Fibroblast of mammary gland (primary cell): ENCODE measurements around the gene KY.

Experiments
- DNase-seq: peaks from one replicate; pipeline ENCODE4 v3.0.0-alpha.2; 2010; ENCODE audit warnings: low read depth
- H3K4me3 ChIP-seq: 2 replicates; pipeline ENCODE4 v1.5.1; 2011; ENCODE audit warnings: low read depth, mild to moderate bottlenecking, low read length, moderate library complexity; ENCODE audit not compliant: control insufficient read depth
- TF ChIP-seq, protein P1 (sequence below): conservative IDR thresholded peaks from 2 replicates; pipeline ENCODE4 v1.5.1; 2011; ENCODE audit warnings: low read depth, low read length, inconsistent platforms; ENCODE audit not compliant: control insufficient read depth, insufficient read depth

The KY gene

DNA sequence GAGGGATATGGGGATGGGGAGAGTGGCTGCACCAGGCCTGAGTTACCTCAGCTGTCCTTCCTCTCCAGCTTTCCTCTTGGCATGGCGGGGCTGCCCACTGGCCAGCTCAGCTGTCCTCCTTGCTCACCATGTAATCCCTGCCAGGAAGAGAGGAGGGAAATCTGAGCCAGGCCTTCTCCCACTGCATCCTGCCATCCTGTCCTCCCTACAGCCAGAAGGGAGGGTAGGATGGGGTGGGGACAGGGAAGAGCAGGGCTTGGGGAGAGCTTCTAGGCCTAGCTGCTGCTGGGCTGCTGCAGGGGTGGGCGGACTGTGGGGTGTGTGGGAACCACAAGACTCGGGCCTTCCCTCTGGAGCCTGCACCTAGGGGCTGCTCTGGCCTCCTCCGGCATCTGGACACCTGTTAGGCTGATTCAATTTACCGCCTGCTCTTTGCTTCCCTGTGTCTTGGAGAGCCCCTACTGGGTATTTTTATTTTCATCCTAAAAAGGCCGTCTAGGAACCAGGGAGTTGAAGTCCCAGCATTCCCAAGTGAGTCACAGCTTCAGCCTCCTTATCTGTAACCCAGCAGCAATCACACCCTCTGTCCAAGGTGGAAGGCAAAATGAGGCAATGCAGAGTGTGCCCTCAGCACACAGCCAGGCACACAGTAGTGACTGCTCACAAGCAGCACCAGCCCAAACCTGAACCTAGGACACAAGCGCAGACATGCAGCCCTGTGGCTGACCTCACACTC lies 13.1 kb upstream of the KY start:
- TF ChIP-seq, protein P1, sequence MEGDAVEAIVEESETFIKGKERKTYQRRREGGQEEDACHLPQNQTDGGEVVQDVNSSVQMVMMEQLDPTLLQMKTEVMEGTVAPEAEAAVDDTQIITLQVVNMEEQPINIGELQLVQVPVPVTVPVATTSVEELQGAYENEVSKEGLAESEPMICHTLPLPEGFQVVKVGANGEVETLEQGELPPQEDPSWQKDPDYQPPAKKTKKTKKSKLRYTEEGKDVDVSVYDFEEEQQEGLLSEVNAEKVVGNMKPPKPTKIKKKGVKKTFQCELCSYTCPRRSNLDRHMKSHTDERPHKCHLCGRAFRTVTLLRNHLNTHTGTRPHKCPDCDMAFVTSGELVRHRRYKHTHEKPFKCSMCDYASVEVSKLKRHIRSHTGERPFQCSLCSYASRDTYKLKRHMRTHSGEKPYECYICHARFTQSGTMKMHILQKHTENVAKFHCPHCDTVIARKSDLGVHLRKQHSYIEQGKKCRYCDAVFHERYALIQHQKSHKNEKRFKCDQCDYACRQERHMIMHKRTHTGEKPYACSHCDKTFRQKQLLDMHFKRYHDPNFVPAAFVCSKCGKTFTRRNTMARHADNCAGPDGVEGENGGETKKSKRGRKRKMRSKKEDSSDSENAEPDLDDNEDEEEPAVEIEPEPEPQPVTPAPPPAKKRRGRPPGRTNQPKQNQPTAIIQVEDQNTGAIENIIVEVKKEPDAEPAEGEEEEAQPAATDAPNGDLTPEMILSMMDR = no peak
- DNase-seq = peak; percentile 34
- H3K4me3 ChIP-seq = no peak overlapping the region

DNA sequence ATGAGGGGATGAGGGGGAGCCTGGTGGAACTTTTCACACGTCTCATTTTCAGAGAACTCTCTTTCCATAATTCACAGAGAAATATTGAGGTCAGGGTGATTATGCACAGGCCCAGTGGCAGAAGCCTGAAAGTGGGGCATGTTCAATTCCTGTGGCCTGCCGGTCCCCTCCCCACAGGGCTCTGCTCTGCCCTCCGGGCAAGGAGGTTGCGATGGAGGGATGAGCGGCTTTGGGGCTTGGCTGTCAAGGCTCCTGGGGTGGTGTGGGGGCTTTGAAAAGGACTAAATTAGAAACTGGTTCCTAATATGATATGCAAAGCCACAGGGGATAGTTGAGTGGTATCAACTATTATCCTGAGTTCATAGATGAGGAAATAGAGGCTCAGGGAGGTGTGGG lies 9.2 kb upstream of the KY start:
- H3K4me3 ChIP-seq = no peak overlapping the region
- DNase-seq = no peak
- TF ChIP-seq, protein P1 = no peak

DNA sequence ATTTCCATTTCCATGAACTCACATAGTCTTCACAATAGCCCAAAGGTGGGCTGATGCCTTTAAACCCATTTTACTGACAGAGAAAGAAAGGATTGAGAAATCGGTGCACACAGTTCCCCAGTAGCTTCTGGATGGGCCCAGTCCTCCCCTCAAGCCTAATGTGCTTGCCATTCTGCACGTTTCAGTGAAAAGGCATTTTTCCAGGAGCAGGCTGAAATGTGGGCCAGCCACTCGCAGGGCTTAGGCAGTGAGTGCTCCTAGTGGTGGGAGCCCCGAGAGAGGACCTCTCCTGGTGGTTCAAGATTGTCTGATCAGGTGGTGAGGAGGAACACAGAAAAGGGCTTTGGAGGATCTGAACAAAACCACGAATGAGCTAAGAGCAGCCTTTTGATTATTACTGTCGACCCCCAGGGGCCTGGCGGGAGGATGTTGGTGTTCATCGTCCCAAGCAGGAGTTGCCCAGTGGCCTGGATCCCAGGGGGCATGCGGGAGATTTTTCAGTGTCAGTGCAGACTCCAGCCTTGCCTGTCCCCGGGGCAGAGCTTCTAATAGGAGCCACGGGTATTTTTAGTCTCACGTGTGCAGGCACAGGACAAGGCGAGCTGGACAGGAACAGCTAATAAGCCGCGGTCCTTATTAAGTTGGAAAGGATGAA lies 8.7 kb upstream of the KY start:
- no peak overlapping the region for H3K4me3 ChIP-seq
- TF ChIP-seq, protein P1 = no peak
- no peak for DNase-seq

DNA sequence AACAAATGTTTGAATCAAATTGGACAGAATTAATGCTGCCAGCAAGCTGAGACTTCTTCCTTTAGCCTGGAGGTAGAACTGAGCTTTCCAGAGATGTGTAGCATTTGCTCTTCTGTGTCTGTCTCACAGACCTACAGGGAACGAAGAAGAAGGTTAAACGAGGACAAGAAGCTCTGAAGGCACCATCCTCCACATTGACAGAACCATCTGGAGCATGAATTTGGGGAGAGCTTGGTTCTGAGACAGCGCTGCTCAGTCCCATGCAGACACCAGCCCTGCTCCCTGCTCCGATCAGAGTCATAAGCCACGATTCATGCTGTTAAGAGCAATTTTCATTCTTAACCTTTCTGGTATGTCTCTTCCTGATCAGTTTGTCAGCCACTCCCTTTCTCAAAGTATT lies 7.7 kb upstream of the KY start:
- TF ChIP-seq, protein P1 = no peak
- no peak overlapping the region for H3K4me3 ChIP-seq
- DNase-seq = no peak

DNA sequence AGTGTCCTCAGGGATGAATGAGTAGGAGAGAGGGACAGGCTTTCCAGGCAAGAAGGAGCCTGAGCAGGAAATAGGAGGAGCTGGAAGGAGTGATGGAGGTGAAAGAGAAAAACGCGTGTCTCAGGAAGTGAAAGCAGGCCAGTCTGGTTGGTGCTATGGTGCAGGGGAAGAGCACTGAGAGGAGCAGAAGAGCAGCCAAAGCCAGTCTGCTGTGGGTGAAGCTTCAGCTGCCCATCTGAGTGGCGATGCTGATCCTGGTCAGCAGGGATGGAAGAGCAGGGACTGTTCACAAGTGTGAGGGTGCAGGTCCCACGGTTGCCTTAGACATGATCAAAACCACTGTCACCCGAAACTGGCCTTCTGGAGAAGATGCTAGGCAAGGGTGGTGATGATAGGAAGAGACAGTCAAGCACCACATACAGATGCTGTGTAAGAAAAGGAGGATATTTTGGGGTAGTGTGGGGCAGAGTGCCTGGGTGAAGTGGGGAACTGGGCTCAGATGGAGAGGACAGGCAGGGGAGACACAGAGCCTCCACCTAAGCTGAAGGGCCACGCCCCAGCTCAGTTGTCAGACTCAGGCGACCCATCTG lies 5.5 kb upstream of the KY start:
- DNase-seq = no peak
- H3K4me3 ChIP-seq = no peak overlapping the region
- TF ChIP-seq, protein P1 = no peak

DNA sequence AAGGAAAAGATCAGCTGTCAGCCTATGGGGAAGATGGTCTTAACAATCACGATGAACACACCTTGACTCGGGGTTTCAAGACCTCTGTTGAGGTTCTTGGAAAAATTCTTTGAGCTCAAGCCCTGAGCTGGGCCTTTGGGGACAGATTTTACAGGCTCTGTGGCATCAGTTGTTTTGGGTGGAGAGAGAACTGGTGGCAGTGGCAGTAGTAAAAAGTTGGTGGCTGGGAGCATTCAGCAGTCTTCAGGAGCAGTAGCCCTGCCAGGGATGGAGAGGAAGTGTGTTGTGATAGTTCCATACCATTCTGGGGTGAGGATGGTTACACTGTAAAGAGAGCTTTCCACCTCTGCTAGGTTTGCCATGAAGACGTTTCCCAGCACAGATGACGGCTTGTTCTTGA lies 4.9 kb upstream of the KY start:
- TF ChIP-seq, protein P1 = no peak
- no peak for DNase-seq
- H3K4me3 ChIP-seq = no peak overlapping the region

DNA sequence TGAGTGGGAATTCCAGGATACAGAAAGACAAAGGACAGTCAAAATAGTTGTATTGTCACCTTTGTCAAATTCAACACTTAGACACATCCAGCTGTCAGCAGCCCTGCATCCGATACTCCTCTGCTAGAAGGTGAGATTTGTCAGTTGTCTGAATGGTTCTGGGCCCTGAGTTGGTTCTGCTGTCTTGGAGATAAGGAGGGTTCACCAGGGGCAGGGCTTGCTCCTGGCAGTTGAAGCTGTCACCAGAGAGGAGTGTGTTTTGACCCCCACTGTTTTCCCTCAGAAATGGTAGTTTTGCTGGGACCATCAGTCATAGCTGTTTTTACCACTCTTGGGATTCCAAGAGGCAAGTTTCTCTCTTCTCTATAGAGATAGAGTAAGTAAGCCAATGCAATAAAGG lies 3.2 kb upstream of the KY start:
- H3K4me3 ChIP-seq = no peak overlapping the region
- no peak for DNase-seq
- TF ChIP-seq, protein P1 = no peak
